OCI-M1 (cell line): ENCODE measurements around the gene OR10A4.
A peak's percentile ranks its signal among the peaks of the same experiment; 100 is the strongest.
"Not testable (repeated sequence)": the region's sequence is repeated elsewhere in the genome, so short reads cannot be mapped to it uniquely, and the experiment has no call there.

Experiments used
- DNase-seq: peaks from one replicate; lab custom pipeline; 2025; lab: John Stamatoyannopoulos, UW

Gene OR10A4

GRCh38 chr11:6898911-6899310, 22.5 kb downstream of the OR10A4 start:
- DNase-seq, result no peak

- peak; percentile 15 for DNase-seq
Measured at GRCh38 chr11:6900327-6900999, 24.0 kb downstream of the OR10A4 start.

GRCh38 chr11:6904804-6905203, 28.4 kb downstream of the OR10A4 start:
- not testable (repeated sequence) for DNase-seq

GRCh38 chr11:6911378-6911777, 35.0 kb downstream of the OR10A4 start:
- no peak for DNase-seq

- no peak for DNase-seq
Measured at GRCh38 chr11:6911948-6912347, 35.5 kb downstream of the OR10A4 start.

GRCh38 chr11:6919698-6920097, 43.3 kb downstream of the OR10A4 start:
- no peak for DNase-seq

GRCh38 chr11:6920702-6921101, 44.3 kb downstream of the OR10A4 start, which contains the start of gene OR2D3:
Gene OR2D3 (plus strand): TSS chr11:6921002. CDS start chr11:6921002, 0 bp downstream.
- DNase-seq, result no peak

GRCh38 chr11:6925007-6925577, 48.7 kb downstream of the OR10A4 start:
- DNase-seq, result no peak

- DNase-seq, result peak; percentile 68
Measured at GRCh38 chr11:6925636-6926207, 49.3 kb downstream of the OR10A4 start.

GRCh38 chr11:6926208-6927029, 50.0 kb downstream of the OR10A4 start, which contains the start of gene ZNF215:
Gene ZNF215 (plus strand): TSS chr11:6926426. CDS start chr11:6932273, 5,847 bp downstream.
- DNase-seq, result peak; percentile 97

GRCh38 chr11:6927030-6927617, 50.7 kb downstream of the OR10A4 start:
- peak; percentile 52 for DNase-seq
